ENCODE measurements around the gene GALNT17.

Gene GALNT17

DNA sequence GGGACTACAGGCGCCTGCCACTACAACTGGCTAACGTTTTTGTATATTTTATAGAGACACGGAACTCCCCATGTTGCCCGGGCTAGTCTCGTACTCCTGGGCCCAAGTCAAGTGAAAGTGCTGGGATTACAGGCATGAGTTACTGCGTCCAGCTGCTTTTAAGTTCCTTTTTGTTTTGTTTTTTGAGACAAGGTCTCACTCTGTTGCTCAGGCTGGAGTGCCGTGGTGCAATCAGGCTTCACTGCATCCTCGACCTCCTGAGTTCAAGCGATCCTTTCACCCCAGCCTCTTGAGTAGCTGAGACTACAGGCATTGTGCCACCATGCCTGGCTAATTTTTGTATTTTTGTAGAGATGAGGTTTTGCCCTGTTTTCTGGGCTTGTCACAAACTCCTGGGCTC is 155.0 kb downstream of the GALNT17 start:
- DNase-seq = no peak

- no peak for DNase-seq
Observed at GRCh38 chr7:71290452-71290851, 158.5 kb downstream of the GALNT17 start.

- DNase-seq = no peak
Observed at GRCh38 chr7:71298378-71298777, 166.4 kb downstream of the GALNT17 start.

GRCh38 chr7:71300086-71300485 is 168.1 kb downstream of the GALNT17 start:
- no peak for DNase-seq

- no peak for DNase-seq
Observed at GRCh38 chr7:71300603-71301002, 168.7 kb downstream of the GALNT17 start.

GRCh38 chr7:71301167-71301566 is 169.2 kb downstream of the GALNT17 start:
- DNase-seq = no peak

DNA sequence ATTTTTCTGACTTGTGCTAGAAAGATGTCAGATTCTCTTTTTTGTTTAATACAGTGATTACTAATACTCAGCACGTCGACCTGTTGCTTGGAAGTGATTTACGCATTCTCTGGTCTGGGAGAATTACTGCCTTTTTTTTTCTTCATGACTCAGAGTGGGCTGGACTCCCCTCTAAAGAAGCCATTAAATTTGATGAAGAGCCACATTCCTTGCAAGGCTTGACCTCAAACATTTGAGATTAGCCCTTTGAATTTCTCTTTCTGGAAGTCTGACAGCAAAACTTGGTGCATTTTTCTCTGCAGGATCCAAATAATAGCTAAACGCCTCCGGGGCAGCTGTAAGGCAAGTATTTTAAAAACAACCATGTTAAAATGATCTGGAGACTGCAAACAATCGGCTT is 171.6 kb downstream of the GALNT17 start:
- no peak for DNase-seq

DNA sequence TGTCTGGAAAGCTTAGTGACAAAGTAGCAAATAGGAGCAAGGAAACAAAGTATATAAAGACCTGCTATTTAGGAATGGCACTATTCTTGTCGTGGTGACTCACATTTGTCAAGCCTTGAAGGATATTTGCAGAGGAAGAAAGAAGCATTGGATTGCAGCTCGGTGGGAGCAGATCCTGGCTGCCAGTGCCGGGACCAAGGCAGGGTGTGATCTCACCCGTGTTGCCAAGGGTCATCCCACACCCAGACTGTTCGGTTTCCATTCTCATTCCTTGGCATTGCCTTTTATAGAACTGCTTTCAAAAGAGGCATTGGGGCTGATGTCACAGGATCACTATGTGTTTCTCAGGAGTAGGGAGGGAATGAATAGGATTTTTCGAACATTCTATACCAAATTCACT is 176.2 kb downstream of the GALNT17 start:
- no peak for DNase-seq

- DNase-seq = no peak
Observed at GRCh38 chr7:71311576-71311975, 179.6 kb downstream of the GALNT17 start.

DNA sequence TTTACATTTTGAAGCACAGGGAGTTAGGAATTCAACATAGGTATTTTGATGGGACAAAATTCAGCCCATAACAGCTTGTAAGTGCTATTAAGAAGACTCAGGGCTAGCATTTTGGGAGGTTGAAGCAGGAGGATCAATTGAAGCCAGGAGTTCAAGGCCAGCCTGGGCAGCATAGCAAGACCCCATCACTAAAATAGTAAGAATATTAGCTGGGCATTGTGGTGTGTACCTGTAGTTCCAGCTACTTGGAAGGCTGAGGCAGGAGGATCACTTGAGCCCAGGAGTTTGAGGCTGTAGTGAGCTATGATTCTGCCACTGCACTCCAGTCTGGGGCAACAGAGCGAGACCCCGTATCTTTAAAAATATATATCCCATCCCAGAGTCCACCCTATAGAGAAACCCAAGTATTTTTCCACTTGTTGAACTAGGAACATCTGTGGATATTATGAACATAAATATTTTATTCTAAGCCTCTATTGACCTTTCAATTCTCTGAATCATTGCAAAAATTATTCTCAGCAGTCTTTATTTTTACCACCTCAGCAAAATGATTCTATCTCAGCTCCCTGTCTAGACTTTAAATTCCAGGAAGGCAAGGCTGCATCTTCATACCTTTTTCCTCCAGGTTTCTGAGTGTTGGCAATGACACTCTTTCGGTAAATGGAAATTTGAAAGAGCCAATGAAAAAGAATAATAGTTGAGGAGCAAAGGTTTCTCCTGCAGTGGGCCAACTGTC is 181.0 kb downstream of the GALNT17 start:
- DNase-seq = no peak

DNA sequence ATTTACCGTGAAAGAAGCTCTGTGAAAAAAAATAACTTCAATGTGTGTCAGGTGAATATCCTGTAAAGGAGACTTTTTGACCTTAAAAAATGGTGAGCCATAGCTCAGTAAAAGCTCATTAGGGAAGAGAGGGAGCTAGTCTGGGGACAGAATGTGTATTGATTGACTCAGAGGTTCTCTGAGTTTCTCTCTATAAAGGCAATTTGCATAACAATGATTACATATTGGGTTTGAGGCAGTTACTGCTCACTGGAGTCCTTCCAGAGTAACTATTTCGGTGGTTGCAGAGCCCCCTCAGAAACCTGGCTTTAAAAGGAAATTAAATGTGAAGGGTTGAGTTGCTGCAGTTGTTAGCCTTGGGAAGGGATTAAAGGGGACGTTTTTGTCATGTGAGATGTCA is 181.6 kb downstream of the GALNT17 start:
- no peak for DNase-seq

DNA sequence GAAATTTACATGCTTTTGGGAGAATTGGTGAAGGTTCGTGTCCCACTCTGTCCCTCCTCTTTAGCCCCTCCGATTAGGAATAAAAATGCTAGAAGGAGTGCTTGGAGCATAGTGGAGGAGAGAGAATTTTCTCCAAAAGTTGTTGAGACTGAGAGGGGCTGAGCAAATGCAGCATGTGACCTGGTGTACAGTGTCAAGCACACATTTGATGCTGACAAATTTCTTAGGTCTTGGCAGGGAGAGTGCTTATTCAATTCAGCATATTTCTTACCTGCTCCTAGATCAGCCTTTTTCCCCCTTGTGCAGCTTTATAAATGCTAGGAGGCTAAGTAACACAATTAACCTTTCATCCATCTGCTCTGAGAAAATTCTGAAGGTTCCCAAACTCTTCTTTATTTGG is 189.0 kb downstream of the GALNT17 start:
- DNase-seq = no peak

GRCh38 chr7:71322201-71322600 is 190.3 kb downstream of the GALNT17 start:
- no peak for DNase-seq

DNA sequence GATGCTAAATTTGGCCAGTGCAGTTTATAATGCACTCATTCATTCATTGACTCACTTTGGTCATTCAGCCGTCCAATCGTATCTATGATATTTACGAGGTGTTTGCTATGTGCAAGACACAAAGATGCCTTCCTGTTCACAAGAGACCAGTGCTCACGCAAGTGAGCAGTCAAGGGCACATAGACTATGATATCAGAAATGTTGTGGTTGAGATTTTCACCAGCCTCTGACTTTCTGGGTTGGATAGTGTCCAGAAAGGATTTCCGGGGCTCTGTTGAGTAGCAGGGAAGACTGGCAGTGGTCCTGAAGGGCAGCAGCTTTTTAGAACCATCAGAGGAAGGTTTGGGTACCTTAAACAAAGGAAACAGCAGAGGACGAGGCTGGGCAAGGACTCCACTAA is 191.8 kb downstream of the GALNT17 start:
- no peak for DNase-seq

DNA sequence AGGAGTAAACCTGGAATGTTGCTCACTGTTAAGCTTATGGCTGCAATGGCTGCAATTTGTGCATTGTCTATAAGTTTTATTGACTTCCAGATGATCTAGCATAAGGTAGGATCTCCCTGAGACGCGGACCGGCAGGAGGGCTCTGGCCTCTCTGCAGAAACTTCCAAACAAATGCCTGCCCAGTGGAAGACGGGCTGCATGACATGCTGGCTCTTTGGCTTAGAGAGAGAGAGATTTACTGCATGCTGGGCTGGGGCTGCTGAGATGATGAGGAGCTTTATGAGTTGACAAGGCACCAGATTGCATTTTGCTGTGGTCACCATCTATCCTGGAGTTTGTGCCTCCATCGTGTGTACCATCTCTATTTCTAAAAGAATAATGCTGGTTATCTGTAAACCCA is 193.2 kb downstream of the GALNT17 start:
- no peak for DNase-seq

GRCh38 chr7:71326595-71326994 is 194.7 kb downstream of the GALNT17 start:
- no peak for DNase-seq

GRCh38 chr7:71327946-71328345 is 196.0 kb downstream of the GALNT17 start:
- DNase-seq = no peak

GRCh38 chr7:71329030-71329660 is 197.2 kb downstream of the GALNT17 start:
- DNase-seq = no peak

GRCh38 chr7:71332207-71332606 is 200.3 kb downstream of the GALNT17 start:
- no peak for DNase-seq

GRCh38 chr7:71334541-71334940 is 202.6 kb downstream of the GALNT17 start:
- no peak for DNase-seq

- DNase-seq = no peak
Observed at GRCh38 chr7:71338866-71339265, 206.9 kb downstream of the GALNT17 start.

- no peak for DNase-seq
Observed at GRCh38 chr7:71339924-71340323, 208.0 kb downstream of the GALNT17 start.

DNA sequence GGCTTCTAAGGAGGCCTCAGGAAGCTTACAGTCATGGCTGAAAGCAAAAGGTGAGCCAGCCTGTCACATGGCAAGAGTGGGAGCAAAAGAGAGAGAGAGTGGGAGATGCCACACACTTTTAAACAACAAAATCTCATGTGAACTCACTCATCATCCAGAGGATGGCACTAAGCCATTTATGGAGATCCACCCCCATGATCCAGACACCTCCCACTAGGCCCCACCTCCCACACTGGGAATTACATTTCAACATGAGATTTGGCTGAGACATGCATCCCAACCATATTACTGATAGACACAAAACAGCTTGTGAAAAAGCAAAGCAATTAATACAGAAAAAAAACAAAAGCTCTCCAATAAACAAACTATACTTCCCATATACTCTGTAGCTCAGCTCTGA is 210.3 kb downstream of the GALNT17 start:
- no peak for DNase-seq

GRCh38 chr7:71343039-71343438 is 211.1 kb downstream of the GALNT17 start:
- DNase-seq = no peak

- no peak for DNase-seq
Observed at GRCh38 chr7:71343892-71344291, 211.9 kb downstream of the GALNT17 start.
